HCT116 (cell line): Measurements from ENCODE around the gene TAF1L. TPM values are rescaled to one million over a fixed set of nuclear protein-coding genes. Genes with fewer than 3 reads are reported as not detected.

Source experiments
- ATAC-seq: fragments of 200-7000 bp; cut with Tn5 transposase; 2 replicates; pipeline ENCODE4 v1.9.1; 2020; ENCODE audit warnings: mild to moderate bottlenecking, moderate library complexity
- BruUV-seq: library from RNA; stranded (reverse); fragments of 400-500 nt; replicated peaks from 2 replicates; lab custom pipeline; 2021; lab: Mats Ljungman, UMichigan
- CTCF ChIA-PET: fragments of 300-600 bp; sonication (Branson Sonifier 250); formaldehyde crosslinking; loops from one replicate; lab custom pipeline; 2021; ENCODE audit warnings: antibody characterized with exemption; lab: Charles Lee
- POLR2A ChIA-PET: fragments of 300-600, 350-600 bp; sonication (Branson Sonifier 250); formaldehyde crosslinking; loops from one replicate; lab custom pipeline; 2021; ENCODE audit warnings: antibody characterized with exemption; lab: Charles Lee
- RAD21 ChIA-PET, 2 experiments: fragments of 300-600 bp; sonication (Branson Sonifier 250); formaldehyde crosslinking; loops; one replicate each; lab custom pipeline; 2023; ENCODE audit warnings: low total read pairs in 2 of 2; ENCODE audit not compliant: uncharacterized antibody in 2 of 2, unreplicated experiment in 2 of 2, low non-redundant PET in 1 of 2; lab: Charles Lee
- DNase-seq: peaks from one replicate; pipeline ENCODE4 v3.0.0-alpha.2; 2010; ENCODE audit warnings: low read depth, low spot score
- H2AFZ ChIP-seq: fragments of 200-600 bp; shearing (Covaris generic), sonication (generic); 2 replicates; pipeline ENCODE4 v1.6.1; 2017; ENCODE audit warnings: low read depth, mixed run types, mixed read lengths, antibody characterized with exemption, low read length; ENCODE audit not compliant: poor library complexity, severe bottlenecking
- H3K27ac ChIP-seq: 2 replicates; pipeline ENCODE4 v1.5.1; 2012; ENCODE audit warnings: low read depth, low read length
- H3K27me3 ChIP-seq: fragments of 200-600 bp; sonication (generic); 2 replicates; pipeline ENCODE4 v1.6.1; 2016; ENCODE audit warnings: mixed run types, low read length, mixed read lengths; ENCODE audit not compliant: insufficient read depth
- H3K36me3 ChIP-seq, 2 experiments: fragments of 200-500 bp in 1 of 2; fragments of 200-600 bp in 1 of 2; sonication (Bioruptor generic) in 1 of 2; sonication (generic) in 1 of 2; 2 replicates each; pipeline versions ENCODE4 v1.5.1 to v1.6.1; 2014 to 2016; ENCODE audit warnings: low read length in 2 of 2, inconsistent platforms in 1 of 2, mixed read lengths in 1 of 2, mixed run types in 1 of 2; ENCODE audit not compliant: insufficient read depth in 2 of 2, control insufficient read depth in 1 of 2
- H3K4me1 ChIP-seq, 2 experiments: fragments of 200-600 bp in 1 of 2; sonication (generic) in 1 of 2; 2 replicates each; pipeline versions ENCODE4 v1.5.1 to v1.6.1; 2012 to 2017; ENCODE audit warnings: low read length in 2 of 2, inconsistent platforms in 1 of 2, mild to moderate bottlenecking in 1 of 2, mixed read lengths in 1 of 2, mixed run types in 1 of 2, moderate library complexity in 1 of 2; ENCODE audit not compliant: insufficient read depth in 2 of 2, control insufficient read depth in 1 of 2
- H3K4me2 ChIP-seq: fragments of 200-600 bp; sonication (generic); 2 replicates; pipeline ENCODE4 v1.6.1; 2017; ENCODE audit warnings: mixed run types, low read length, mixed read lengths
- H3K4me3 ChIP-seq, 2 experiments: fragments of 200-600 bp in 1 of 2; sonication (generic) in 1 of 2; replicated peaks in 1 of 2; 2 replicates each; pipeline ENCODE4 v1.5.1; 2011 to 2016; ENCODE audit warnings: low read length in 2 of 2, control low read depth in 1 of 2, low read depth in 1 of 2, mild to moderate bottlenecking in 1 of 2, mixed read lengths in 1 of 2, mixed run types in 1 of 2
- H3K79me2 ChIP-seq: fragments of 200-600 bp; sonication (generic); 2 replicates; pipeline ENCODE4 v1.6.1; 2017; ENCODE audit warnings: mild to moderate bottlenecking, mixed run types, low read length, moderate library complexity, mixed read lengths; ENCODE audit not compliant: insufficient read depth
- H3K9ac ChIP-seq: fragments of 200-600 bp; sonication (generic); 2 replicates; pipeline ENCODE4 v1.6.1; 2016; ENCODE audit warnings: low read length, mixed read lengths
- H3K9me2 ChIP-seq: fragments of 200-600 bp; sonication (generic), shearing (Covaris generic); 2 replicates; pipeline ENCODE4 v1.6.1; 2017; ENCODE audit warnings: mixed run types, mild to moderate bottlenecking, moderate library complexity; ENCODE audit not compliant: insufficient read depth
- H3K9me3 ChIP-seq, 2 experiments: fragments of 200-500 bp in 1 of 2; fragments of 200-600 bp in 1 of 2; sonication (Bioruptor generic) in 1 of 2; sonication (generic) in 1 of 2; 2 replicates each; pipeline ENCODE4 v1.6.1; 2014 to 2017; ENCODE audit warnings: low read length in 2 of 2, mixed read lengths in 2 of 2, inconsistent platforms in 1 of 2, low read depth in 1 of 2, mild to moderate bottlenecking in 1 of 2, mixed run types in 1 of 2, moderate library complexity in 1 of 2; ENCODE audit not compliant: control insufficient read depth in 1 of 2, insufficient read depth in 1 of 2
- H4K20me1 ChIP-seq: fragments of 200-600 bp; sonication (generic), shearing (Covaris generic); 2 replicates; pipeline ENCODE4 v1.6.1; 2017; ENCODE audit warnings: mixed run types, mild to moderate bottlenecking, moderate library complexity; ENCODE audit not compliant: insufficient read depth
- CBX3 ChIP-seq: IDR thresholded peaks from 2 replicates; pipeline ENCODE4 v1.6.1; 2012; ENCODE audit warnings: low read depth
- CEBPB ChIP-seq: IDR thresholded peaks from 2 replicates; pipeline ENCODE4 v1.6.1; 2012; ENCODE audit warnings: low read depth
- EZH2 ChIP-seq: fragments of 200-600 bp; sonication (generic); IDR thresholded peaks from 2 replicates; pipeline ENCODE4 v1.6.1; 2017; ENCODE audit warnings: antibody characterized with exemption, mixed run types
- EZH2phosphoT487 ChIP-seq: fragments of 200-600 bp; IDR thresholded peaks from 2 replicates; pipeline ENCODE4 v1.6.1; 2018; ENCODE audit warnings: antibody characterized with exemption, borderline replicate concordance
- FOSL1 ChIP-seq: IDR thresholded peaks from 2 replicates; pipeline ENCODE4 v1.6.1; 2012; ENCODE audit warnings: low read depth
- POLR2A ChIP-seq: IDR thresholded peaks from 2 replicates; pipeline ENCODE4 v1.7.0; 2011; ENCODE audit warnings: borderline replicate concordance; ENCODE audit not compliant: insufficient read depth, insufficient read length; ENCODE audit errors: extremely low read depth
- POLR2AphosphoS5 ChIP-seq: IDR thresholded peaks from 2 replicates; pipeline ENCODE4 v1.6.1; 2011; ENCODE audit warnings: mild to moderate bottlenecking, low read depth, low read length, moderate library complexity
- RAD21 ChIP-seq: IDR thresholded peaks from 2 replicates; pipeline ENCODE4 v1.6.1; 2012; ENCODE audit warnings: low read depth, mild to moderate bottlenecking
- SP1 ChIP-seq: IDR thresholded peaks from 2 replicates; pipeline ENCODE4 v1.6.1; 2012; ENCODE audit warnings: low read depth
- SRF ChIP-seq: IDR thresholded peaks from 2 replicates; pipeline ENCODE4 v1.6.1; 2012; ENCODE audit warnings: low read depth
- TCF7L2 ChIP-seq: IDR thresholded peaks from 2 replicates; pipeline ENCODE4 v1.7.0; 2011; ENCODE audit warnings: borderline replicate concordance, inconsistent platforms; ENCODE audit not compliant: insufficient read depth, insufficient read length; ENCODE audit errors: extremely low read depth
- YY1 ChIP-seq: IDR thresholded peaks from 2 replicates; pipeline ENCODE4 v1.6.1; 2011; ENCODE audit warnings: low read length, low read depth, moderate library complexity, mild to moderate bottlenecking; ENCODE audit not compliant: insufficient replicate concordance; ENCODE audit errors: extremely low read depth
- ZFX ChIP-seq: fragments of 450-650 bp; IDR thresholded peaks from 2 replicates; pipeline ENCODE4 v1.6.1; 2017
- intact Hi-C: fragments of 100-400 bp; cut with micrococcal nuclease; formaldehyde crosslinking; loops from 2 replicates; pipeline ENCODE4 v1.10.0; 2022
- total RNA-seq: library from RNA; stranded (reverse); gene quantifications from one replicate; pipeline ENCODE4 v1.2.1, GENCODE V29; 2021; ENCODE audit not compliant: unreplicated experiment
- TF ChIP-seq, protein P1 (sequence below): IDR thresholded peaks from 2 replicates; pipeline ENCODE4 v1.6.1; 2012
- TF ChIP-seq, protein P2 (sequence below): IDR thresholded peaks from 2 replicates; pipeline ENCODE4 v1.6.1; 2011; ENCODE audit warnings: mild to moderate bottlenecking, low read length, moderate library complexity; ENCODE audit not compliant: insufficient replicate concordance; ENCODE audit errors: extremely low read depth
- TF ChIP-seq, protein P3 (sequence below), 3 experiments: fragments of 200-600 bp in 1 of 3; sonication (generic) in 1 of 3; IDR thresholded peaks in 2 of 3; conservative IDR thresholded peaks in 1 of 3; 2 replicates each; pipeline ENCODE4 v1.5.1; 2012 to 2017; ENCODE audit warnings: low read depth in 2 of 3, low read length in 2 of 3, antibody characterized with exemption in 1 of 3, borderline replicate concordance in 1 of 3, control low read depth in 1 of 3, mild to moderate bottlenecking in 1 of 3, mixed read lengths in 1 of 3, mixed run types in 1 of 3, moderate library complexity in 1 of 3; ENCODE audit not compliant: insufficient read depth in 1 of 3

The TAF1L gene
- total RNA-seq, 1 experiment from 2014 or later: not detected

DNA sequence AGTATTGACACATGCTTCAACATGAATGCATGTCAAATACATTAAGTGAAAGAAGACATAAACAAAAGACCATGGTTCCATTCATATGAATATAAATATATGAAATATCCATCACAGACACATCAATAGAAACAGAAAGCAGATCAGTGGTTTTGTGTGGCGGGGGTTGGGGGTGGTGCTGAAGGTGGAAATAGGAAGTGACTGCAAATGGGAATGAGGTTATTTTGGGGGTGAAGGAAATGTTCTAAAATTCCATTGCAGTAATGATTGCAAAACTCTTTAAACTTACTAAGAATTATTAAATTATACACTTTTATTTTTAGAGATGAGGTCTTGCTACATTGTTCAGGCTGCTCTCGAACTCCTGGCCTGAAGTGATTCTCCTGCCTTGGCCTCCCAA, 28.7 kb downstream of the TAF1L start:
- no peak overlapping the region for H3K4me3 ChIP-seq
- H3K4me1 ChIP-seq: peaks cover 5 to 12% of the 10 kb centered on the region in 2 experiments; a peak in 3 of 4 replicates
- ATAC-seq (no peak), DNase-seq (no peak)
- H3K36me3 ChIP-seq: no peaks in the 10 kb centered on the region
- TF ChIP-seq ZFX: no peak
- TF ChIP-seq, protein P1, sequence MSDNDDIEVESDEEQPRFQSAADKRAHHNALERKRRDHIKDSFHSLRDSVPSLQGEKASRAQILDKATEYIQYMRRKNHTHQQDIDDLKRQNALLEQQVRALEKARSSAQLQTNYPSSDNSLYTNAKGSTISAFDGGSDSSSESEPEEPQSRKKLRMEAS: no peak
- TF ChIP-seq EZH2: no peak
- no peak for TF ChIP-seq FOSL1
- no peak for TF ChIP-seq EZH2phosphoT487
- TF ChIP-seq YY1: no peak
- TF ChIP-seq TCF7L2: no peak
- no peak for TF ChIP-seq SRF
- no peak for TF ChIP-seq RAD21
- no peak for TF ChIP-seq CBX3
- no peak for TF ChIP-seq SP1
- TF ChIP-seq POLR2A: no peak
- TF ChIP-seq, protein P2, sequence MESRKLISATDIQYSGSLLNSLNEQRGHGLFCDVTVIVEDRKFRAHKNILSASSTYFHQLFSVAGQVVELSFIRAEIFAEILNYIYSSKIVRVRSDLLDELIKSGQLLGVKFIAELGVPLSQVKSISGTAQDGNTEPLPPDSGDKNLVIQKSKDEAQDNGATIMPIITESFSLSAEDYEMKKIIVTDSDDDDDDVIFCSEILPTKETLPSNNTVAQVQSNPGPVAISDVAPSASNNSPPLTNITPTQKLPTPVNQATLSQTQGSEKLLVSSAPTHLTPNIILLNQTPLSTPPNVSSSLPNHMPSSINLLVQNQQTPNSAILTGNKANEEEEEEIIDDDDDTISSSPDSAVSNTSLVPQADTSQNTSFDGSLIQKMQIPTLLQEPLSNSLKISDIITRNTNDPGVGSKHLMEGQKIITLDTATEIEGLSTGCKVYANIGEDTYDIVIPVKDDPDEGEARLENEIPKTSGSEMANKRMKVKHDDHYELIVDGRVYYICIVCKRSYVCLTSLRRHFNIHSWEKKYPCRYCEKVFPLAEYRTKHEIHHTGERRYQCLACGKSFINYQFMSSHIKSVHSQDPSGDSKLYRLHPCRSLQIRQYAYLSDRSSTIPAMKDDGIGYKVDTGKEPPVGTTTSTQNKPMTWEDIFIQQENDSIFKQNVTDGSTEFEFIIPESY: no peak
- no peak for TF ChIP-seq POLR2AphosphoS5
- TF ChIP-seq, protein P3, sequence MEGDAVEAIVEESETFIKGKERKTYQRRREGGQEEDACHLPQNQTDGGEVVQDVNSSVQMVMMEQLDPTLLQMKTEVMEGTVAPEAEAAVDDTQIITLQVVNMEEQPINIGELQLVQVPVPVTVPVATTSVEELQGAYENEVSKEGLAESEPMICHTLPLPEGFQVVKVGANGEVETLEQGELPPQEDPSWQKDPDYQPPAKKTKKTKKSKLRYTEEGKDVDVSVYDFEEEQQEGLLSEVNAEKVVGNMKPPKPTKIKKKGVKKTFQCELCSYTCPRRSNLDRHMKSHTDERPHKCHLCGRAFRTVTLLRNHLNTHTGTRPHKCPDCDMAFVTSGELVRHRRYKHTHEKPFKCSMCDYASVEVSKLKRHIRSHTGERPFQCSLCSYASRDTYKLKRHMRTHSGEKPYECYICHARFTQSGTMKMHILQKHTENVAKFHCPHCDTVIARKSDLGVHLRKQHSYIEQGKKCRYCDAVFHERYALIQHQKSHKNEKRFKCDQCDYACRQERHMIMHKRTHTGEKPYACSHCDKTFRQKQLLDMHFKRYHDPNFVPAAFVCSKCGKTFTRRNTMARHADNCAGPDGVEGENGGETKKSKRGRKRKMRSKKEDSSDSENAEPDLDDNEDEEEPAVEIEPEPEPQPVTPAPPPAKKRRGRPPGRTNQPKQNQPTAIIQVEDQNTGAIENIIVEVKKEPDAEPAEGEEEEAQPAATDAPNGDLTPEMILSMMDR (IDR thresholded peaks at IDR 0.05 in 2 of 3, conservative IDR thresholded peaks at IDR 0.05 in 1 of 3; ENCODE audit: borderline replicate concordance in 1 of 3, insufficient read depth in 1 of 3, low read depth in 2 of 3, low read length in 2 of 3): no peak
- no peak for TF ChIP-seq CEBPB
- intact Hi-C loops: no loop called here
- no peak overlapping the region for H3K9ac ChIP-seq
- BruUV-seq: no TSS peak
- POLR2A ChIA-PET: no interaction called here
- RAD21 ChIA-PET: no interaction called here
- no peaks in the 10 kb centered on the region for H3K79me2 ChIP-seq
- 0 out of 4 replicates have a peak, but pooled peaks cover 0 to 3% of the 10 kb centered on the region in 2 experiments for H3K9me3 ChIP-seq
- CTCF ChIA-PET: interaction anchor here (3.4 kb wide), 1 partner anchor 25 kb away, joined by 13 read pairs; no protein-coding TSS in a partner anchor
- no peaks in the 10 kb centered on the region for H3K9me2 ChIP-seq
- no peak overlapping the region for H3K27ac ChIP-seq
- H3K4me2 ChIP-seq: no peak overlapping the region
- no peaks in the 10 kb centered on the region for H3K27me3 ChIP-seq
- no peak overlapping the region for H2AFZ ChIP-seq
- H4K20me1 ChIP-seq: no peaks in the 10 kb centered on the region
